Stimulated activated CD4-positive, alpha-beta T cell treated with anti-CD3 and anti-CD28 coated beads, Interleukin-2, amount 100 ng/mL, for 4 hours (primary cell): Measurements from ENCODE around the gene SNAPC4.
"Not testable (repeated sequence)": the region's sequence is repeated elsewhere in the genome, so short reads cannot be mapped to it uniquely, and the experiment has no call there.

Experiments used
- DNase-seq: peaks from one replicate; pipeline ENCODE4 v3.0.0-alpha.2; 2020; ENCODE audit warnings: low read depth

Gene SNAPC4

GRCh38 chr9:136433849-136434579 is 34.0 kb upstream of the SNAPC4 start:
- no peak for DNase-seq

- no peak for DNase-seq
These were observed 33.2 kb upstream of the SNAPC4 start for GRCh38 chr9:136433043-136433715.

GRCh38 chr9:136432591-136432990 is 32.6 kb upstream of the SNAPC4 start:
- DNase-seq = no peak

DNA sequence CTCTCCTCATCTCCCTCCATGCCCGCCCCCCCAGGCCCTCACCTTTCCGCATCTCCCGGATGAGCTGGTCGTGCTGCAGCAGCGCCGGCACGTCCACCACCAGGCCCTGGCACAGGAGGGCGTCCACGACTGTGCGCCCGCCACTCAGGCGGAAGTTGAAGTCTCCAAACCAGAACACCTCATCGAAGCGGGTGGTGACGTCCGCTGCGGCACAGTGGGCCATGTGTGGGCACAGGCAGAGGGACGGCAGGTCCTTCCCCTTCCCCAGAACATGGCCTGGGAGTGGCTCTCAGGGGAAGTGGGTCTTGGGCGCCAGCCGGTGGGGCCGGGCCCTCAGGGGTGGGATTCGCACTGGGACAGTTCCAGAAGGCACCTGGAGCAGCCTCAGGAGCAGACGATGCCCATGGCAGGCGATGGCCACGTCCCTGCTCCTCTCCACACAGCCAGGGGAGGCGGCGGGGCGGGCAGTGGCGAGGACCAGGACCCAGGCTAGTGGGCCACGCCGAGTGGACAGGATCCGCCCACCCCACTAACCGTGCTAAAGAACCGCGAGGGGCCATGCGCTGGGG is 31.9 kb upstream of the SNAPC4 start:
- DNase-seq = no peak

GRCh38 chr9:136430588-136431234 is 30.7 kb upstream of the SNAPC4 start:
- DNase-seq = no peak

GRCh38 chr9:136429683-136430491 is 29.9 kb upstream of the SNAPC4 start:
- DNase-seq = no peak

GRCh38 chr9:136429075-136429628 is 29.2 kb upstream of the SNAPC4 start:
- DNase-seq = no peak

DNA sequence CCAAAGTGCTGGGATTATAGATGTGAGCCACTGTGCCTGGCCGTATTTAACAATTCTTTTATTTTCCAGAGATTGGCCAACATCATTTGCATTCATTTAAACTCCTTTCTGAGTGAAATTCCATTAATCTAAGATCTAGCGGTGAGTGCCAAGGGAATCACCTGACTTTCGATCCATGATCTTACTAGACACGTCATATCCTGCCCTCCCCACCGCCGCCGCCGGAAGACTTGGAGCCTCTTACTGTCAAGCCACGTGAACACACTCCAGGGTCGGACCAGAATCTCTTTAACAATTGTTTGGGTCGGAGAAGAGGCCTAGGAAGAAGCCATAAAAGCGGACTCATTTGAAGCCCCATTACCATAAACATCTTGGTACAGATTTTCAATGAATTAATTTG is 26.8 kb upstream of the SNAPC4 start:
- DNase-seq = no peak

GRCh38 chr9:136425367-136425766 is 25.4 kb upstream of the SNAPC4 start:
- DNase-seq = not testable (repeated sequence)

GRCh38 chr9:136424750-136425362 is 24.9 kb upstream of the SNAPC4 start:
- no peak for DNase-seq

GRCh38 chr9:136423432-136424146 is 23.6 kb upstream of the SNAPC4 start:
- no peak for DNase-seq

DNA sequence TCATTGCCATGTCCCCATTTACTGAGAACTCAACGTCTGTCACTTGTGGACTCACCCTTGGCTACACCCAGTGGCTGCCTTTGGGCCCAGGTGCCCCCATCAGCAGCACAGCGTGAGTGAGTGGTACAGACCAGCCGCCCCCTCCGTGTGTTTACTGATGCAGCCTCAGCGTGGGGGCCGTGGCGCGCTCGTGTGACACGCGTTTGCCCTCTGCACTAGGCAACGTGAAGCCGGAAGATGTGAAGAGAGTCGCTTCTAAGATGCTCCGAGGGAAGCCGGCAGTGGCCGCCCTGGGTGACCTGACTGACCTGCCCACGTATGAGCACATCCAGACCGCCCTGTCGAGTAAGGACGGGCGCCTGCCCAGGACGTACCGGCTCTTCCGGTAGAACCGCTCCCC is 22.9 kb upstream of the SNAPC4 start:
- no peak for DNase-seq

DNA sequence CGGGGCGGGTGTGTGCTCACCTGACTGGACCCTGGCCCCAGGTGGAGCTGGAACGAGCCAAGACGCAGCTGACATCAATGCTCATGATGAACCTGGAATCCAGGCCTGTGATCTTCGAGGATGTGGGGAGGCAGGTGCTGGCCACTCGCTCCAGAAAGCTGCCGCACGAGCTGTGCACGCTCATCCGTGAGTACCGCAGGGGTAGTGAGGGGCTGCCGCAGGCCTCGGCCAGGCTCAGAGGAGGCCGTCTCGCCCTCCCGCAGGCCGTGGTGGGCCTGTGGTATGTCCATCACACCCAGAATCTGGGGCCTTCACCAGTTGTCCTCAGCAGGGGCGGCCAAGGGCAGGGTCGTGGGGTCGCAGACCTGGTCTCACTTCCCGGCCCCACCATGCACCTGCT is 21.8 kb upstream of the SNAPC4 start:
- no peak for DNase-seq

- DNase-seq = no peak
These were observed 19.1 kb upstream of the SNAPC4 start for GRCh38 chr9:136419092-136419420.

GRCh38 chr9:136418182-136419091 is 18.5 kb upstream of the SNAPC4 start:
- DNase-seq = no peak

GRCh38 chr9:136416914-136417313 is 16.9 kb upstream of the SNAPC4 start:
- DNase-seq = no peak

DNA sequence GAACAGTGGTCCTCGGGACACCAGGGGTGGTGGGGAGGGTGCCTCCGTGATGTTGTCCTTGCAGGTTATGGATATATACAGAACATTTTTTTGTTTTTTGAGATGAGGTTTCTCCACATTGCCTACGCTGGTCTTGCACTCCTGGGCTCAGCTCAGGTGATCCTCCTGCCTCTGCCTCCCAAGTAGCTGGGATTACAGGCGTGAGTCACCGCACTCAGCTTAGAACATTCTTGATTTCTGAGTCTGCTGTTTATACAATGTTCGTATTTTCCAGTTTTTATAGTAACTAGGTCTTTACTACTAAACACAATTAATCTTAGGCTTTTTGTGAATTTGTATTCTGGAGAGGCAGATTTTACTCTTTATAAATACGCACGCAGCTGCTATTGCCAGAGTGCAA is 16.5 kb upstream of the SNAPC4 start:
- DNase-seq = no peak

DNA sequence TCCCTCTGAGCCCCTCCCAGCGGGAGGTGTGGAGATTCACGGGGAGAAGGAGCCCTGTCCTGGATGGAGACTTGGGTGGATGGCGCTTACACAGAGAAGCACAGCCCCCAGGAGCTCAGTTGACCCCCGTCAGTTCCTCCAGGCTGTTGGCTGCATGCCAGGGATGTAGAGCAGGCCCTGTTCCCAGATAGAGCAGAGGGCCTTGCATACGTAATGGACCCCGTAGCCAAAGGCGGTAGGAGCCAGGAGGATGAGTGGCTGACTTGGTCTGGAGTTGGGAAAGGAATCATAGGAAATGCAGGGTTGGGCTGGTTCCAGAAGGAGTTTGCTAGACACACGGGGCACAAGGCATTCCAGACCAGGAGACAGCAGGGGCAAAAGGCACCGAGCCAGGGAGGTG is 13.0 kb upstream of the SNAPC4 start:
- DNase-seq = no peak

- DNase-seq = no peak
These were observed 11.4 kb upstream of the SNAPC4 start for GRCh38 chr9:136411378-136411777.
